Caco-2 (cell line): ENCODE data around the gene MPL. TPM values are rescaled to one million over a fixed set of nuclear protein-coding genes. Genes with fewer than 3 reads are reported as not detected.
A peak's percentile ranks its signal among the peaks of the same experiment; 100 is the strongest.

ENCODE experiments used
- BruUV-seq: library from RNA; stranded (reverse); fragments of 400-500 nt; replicated peaks from 2 replicates; lab custom pipeline; 2021; lab: Mats Ljungman, UMichigan
- CTCF ChIA-PET: fragments of 300-600 bp; sonication (Branson Sonifier 250); formaldehyde crosslinking; loops from one replicate; lab custom pipeline; 2022; ENCODE audit warnings: antibody characterized with exemption; lab: Charles Lee
- POLR2A ChIA-PET: fragments of 300-600 bp; sonication (Branson Sonifier 250); formaldehyde crosslinking; loops from one replicate; lab custom pipeline; 2022; ENCODE audit warnings: antibody characterized with exemption; lab: Charles Lee
- DNase-seq, 2 experiments: peaks; one replicate each; pipeline versions ENCODE4 v3.0.0 to v3.0.0-alpha.2; 2020 to 2022
- H3K27me3 ChIP-seq: replicated peaks from 2 replicates; pipeline ENCODE4 v1.6.0; 2011; ENCODE audit warnings: low read length; ENCODE audit not compliant: control insufficient read depth, insufficient read depth
- H3K36me3 ChIP-seq: 2 replicates; pipeline ENCODE4 v1.5.1; 2011; ENCODE audit warnings: low read length; ENCODE audit not compliant: control insufficient read depth, insufficient read depth
- H3K4me1 ChIP-seq: fragments of 250-450 bp; sonication (Bioruptor Pico); 2 replicates; pipeline ENCODE4 v1.5.1; 2020; ENCODE audit warnings: mild to moderate bottlenecking
- H3K4me3 ChIP-seq: 2 replicates; pipeline ENCODE4 v1.5.1; 2011; ENCODE audit warnings: low read depth, mild to moderate bottlenecking, control low read depth, low read length
- H3K9me3 ChIP-seq: fragments of 250-450 bp; sonication (Bioruptor Pico); 2 replicates; pipeline ENCODE4 v1.5.1; 2020; ENCODE audit warnings: mild to moderate bottlenecking, moderate library complexity
- H3K27ac Mint-ChIP-seq: one replicate; pipeline ENCODE4 v1.8.0; 2022; ENCODE audit warnings: mixed read lengths; ENCODE audit not compliant: unreplicated experiment
- H3K27me3 Mint-ChIP-seq: one replicate; pipeline ENCODE4 v1.8.0; 2022; ENCODE audit warnings: mixed read lengths; ENCODE audit not compliant: insufficient read depth, unreplicated experiment
- H3K36me3 Mint-ChIP-seq: one replicate; pipeline ENCODE4 v1.8.0; 2022; ENCODE audit warnings: mild to moderate bottlenecking, mixed read lengths; ENCODE audit not compliant: insufficient read depth, unreplicated experiment
- H3K4me1 Mint-ChIP-seq: one replicate; pipeline ENCODE4 v1.8.0; 2022; ENCODE audit warnings: low read depth, mixed read lengths; ENCODE audit not compliant: unreplicated experiment
- H3K4me3 Mint-ChIP-seq: one replicate; pipeline ENCODE4 v1.8.0; 2022; ENCODE audit warnings: mild to moderate bottlenecking, moderate library complexity, mixed read lengths; ENCODE audit not compliant: unreplicated experiment
- H3K9me3 Mint-ChIP-seq: one replicate; pipeline ENCODE4 v1.8.0; 2022; ENCODE audit warnings: mixed read lengths; ENCODE audit not compliant: unreplicated experiment
- intact Hi-C: fragments of 100-400 bp; cut with micrococcal nuclease; formaldehyde crosslinking; loops from one replicate; pipeline ENCODE4 v1.10.0; 2022; ENCODE audit not compliant: unreplicated experiment
- total RNA-seq: library from RNA; stranded (reverse); gene quantifications from 2 replicates; pipeline ENCODE4 v1.2.3, GENCODE V29; 2022
- TF ChIP-seq, protein P1 (sequence below), 2 experiments: fragments of 200-600 bp in 1 of 2; IDR thresholded peaks; 1 replicate in 1 of 2; 2 replicates in 1 of 2; pipeline versions ENCODE4 v1.5.1 to v1.8.0; 2011 to 2022; ENCODE audit warnings: antibody characterized with exemption in 1 of 2, control low read depth in 1 of 2, inconsistent platforms in 1 of 2, low read depth in 1 of 2, low read length in 1 of 2, mild to moderate bottlenecking in 1 of 2, moderate library complexity in 1 of 2; ENCODE audit not compliant: insufficient read depth in 1 of 2, severe bottlenecking in 1 of 2, unreplicated experiment in 1 of 2

MPL gene
- total RNA-seq, 1 experiment from 2014 or later = not detected

DNA sequence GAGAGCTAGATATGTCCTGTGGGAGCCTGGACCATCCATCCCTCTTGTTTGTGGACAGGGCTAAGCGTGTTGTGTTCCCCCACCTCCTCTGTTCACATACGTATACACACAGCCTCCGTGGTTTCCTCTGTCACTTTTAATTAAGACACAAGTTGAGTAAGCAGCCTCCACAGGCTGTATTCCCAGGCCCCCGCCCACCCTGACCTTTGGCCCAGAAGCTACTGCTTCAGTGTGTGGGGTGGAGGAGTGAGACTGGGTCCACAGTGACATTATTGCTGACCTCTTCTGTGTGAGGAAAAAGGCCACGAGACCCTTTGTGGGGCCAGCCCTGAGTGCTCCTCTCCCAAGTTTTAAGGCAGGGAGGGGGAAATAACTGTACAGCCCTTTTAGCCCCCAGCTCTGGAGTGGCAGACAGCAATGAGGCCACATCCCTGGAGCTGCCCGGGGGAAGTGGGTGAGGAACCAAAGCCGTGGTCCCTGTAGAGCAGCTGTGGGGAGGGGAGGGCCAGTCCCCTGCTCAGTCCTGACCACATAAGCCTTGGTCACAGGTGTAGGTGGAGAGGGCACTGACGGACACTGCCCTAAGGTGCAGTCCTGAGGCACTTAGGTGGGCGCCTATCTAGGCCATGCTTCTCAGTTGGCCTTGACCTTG is 25.8 kb downstream of the MPL start:
- intact Hi-C loops = no loop called here
- TF ChIP-seq, protein P1, sequence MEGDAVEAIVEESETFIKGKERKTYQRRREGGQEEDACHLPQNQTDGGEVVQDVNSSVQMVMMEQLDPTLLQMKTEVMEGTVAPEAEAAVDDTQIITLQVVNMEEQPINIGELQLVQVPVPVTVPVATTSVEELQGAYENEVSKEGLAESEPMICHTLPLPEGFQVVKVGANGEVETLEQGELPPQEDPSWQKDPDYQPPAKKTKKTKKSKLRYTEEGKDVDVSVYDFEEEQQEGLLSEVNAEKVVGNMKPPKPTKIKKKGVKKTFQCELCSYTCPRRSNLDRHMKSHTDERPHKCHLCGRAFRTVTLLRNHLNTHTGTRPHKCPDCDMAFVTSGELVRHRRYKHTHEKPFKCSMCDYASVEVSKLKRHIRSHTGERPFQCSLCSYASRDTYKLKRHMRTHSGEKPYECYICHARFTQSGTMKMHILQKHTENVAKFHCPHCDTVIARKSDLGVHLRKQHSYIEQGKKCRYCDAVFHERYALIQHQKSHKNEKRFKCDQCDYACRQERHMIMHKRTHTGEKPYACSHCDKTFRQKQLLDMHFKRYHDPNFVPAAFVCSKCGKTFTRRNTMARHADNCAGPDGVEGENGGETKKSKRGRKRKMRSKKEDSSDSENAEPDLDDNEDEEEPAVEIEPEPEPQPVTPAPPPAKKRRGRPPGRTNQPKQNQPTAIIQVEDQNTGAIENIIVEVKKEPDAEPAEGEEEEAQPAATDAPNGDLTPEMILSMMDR (IDR thresholded peaks at IDR 0.05; ENCODE audit: insufficient read depth in 1 of 2, low read depth in 1 of 2, low read length in 1 of 2, severe bottlenecking in 1 of 2, unreplicated experiment in 1 of 2) = no peak
- Histone ChIP-seq H3K9me3 (no peaks in the 10 kb centered on the region), H3K4me1 (peaks cover 45% of the 10 kb centered on the region), H3K27me3 (no peaks in the 10 kb centered on the region), H3K36me3 (peaks cover 7% of the 10 kb centered on the region), H3K4me3 (no peak overlapping the region)
- POLR2A ChIA-PET = interaction anchor here (0.6 to 0.7 kb wide), 2 partner anchors 26 to 211 kb away, joined by 3 to 5 read pairs; partner anchors contain the start of genes MED8 and SZT2
- H3K4me1 Mint-ChIP-seq = peaks cover 48% of the 10 kb centered on the region
- H3K36me3 Mint-ChIP-seq = peaks cover 76% of the 10 kb centered on the region
- BruUV-seq = no TSS peak
- peak overlapping the region; percentile 46 for H3K27ac Mint-ChIP-seq
- H3K4me3 Mint-ChIP-seq = no peak overlapping the region
- no peaks in the 10 kb centered on the region for H3K27me3 Mint-ChIP-seq
- no peaks in the 10 kb centered on the region for H3K9me3 Mint-ChIP-seq
- peak in 1 of 2 experiments; percentile 60 for DNase-seq
- CTCF ChIA-PET = no interaction called here

DNA sequence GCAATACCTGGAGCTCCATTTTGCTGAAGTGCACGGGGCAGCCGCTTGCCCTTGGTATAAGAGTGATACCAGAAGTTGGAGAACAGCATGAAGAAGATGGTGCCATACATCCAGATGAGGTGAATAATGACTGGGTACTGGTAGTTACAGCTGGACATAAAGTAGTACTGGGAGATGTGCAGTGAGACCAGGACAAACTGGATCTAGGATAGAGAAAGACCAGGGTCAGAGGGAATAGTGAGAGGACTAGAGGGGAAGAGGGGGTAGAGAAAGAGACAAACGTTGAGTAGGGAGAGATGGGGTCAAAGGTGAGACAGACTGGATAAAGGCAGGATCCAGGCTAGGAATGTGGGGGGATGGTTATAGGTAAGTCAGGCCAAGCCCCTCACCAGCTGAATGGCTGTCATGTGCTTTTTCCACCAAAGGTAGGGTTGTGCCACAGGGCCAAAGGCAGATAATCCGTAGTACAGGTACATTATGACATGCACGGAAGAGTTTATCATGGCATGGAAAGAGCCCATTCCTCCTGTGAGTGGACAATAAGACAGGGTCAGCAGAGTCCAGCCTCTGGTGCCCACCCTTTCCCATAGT is 26.4 kb downstream of the MPL start:
- TF ChIP-seq, protein P1 (IDR thresholded peaks at IDR 0.05; ENCODE audit: insufficient read depth in 1 of 2, low read depth in 1 of 2, low read length in 1 of 2, severe bottlenecking in 1 of 2, unreplicated experiment in 1 of 2) = no peak
- H3K9me3 ChIP-seq = no peaks in the 10 kb centered on the region
- Mint-ChIP-seq H3K36me3 (peaks cover 70% of the 10 kb centered on the region), H3K27me3 (no peaks in the 10 kb centered on the region), H3K4me1 (peaks cover 48% of the 10 kb centered on the region), H3K9me3 (no peaks in the 10 kb centered on the region), H3K4me3 (no peak overlapping the region), H3K27ac (no peak overlapping the region)
- H3K36me3 ChIP-seq = peaks cover 7% of the 10 kb centered on the region
- BruUV-seq = TSS peak; percentile 21
- intact Hi-C loops = no loop called here
- no peak overlapping the region for H3K4me3 ChIP-seq
- H3K4me1 ChIP-seq = peaks cover 45% of the 10 kb centered on the region
- no peaks in the 10 kb centered on the region for H3K27me3 ChIP-seq
- POLR2A ChIA-PET = interaction anchor here (0.6 to 0.7 kb wide), 2 partner anchors 25 to 212 kb away, joined by 3 to 5 read pairs; partner anchors contain the start of genes MED8 and SZT2
- CTCF ChIA-PET = no interaction called here
- no peak for DNase-seq

DNA sequence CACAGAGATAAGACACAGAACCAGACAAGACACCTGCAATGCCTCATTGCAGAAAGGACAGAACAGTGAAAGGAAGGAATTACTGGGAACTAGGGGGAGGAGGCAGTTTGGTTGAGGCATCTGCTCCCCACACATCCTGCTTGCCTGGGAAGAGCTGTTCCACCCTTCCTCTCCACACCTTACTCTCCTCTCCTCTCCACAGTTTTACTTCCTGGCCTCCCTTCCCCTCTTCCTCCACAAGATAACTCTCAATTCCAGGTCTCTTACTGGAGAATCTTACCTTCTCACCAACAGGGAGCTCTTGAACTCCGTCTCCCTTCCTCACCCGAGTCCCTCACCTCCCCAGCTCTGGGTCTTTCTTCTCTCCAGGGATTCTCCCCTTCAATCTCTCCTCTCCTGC is 28.1 kb downstream of the MPL start:
- TF ChIP-seq, protein P1 (IDR thresholded peaks at IDR 0.05; ENCODE audit: insufficient read depth in 1 of 2, low read depth in 1 of 2, low read length in 1 of 2, severe bottlenecking in 1 of 2, unreplicated experiment in 1 of 2) = no peak
- no peaks in the 10 kb centered on the region for H3K9me3 Mint-ChIP-seq
- peak overlapping the region; percentile 91 for H3K27ac Mint-ChIP-seq
- intact Hi-C loops = loop anchor here (1.0 kb wide), 1 partner anchor 7 kb away; the partner anchor contains the start of gene CDC20
- peaks cover 36% of the 10 kb centered on the region for H3K4me1 ChIP-seq
- H3K27me3 Mint-ChIP-seq = no peaks in the 10 kb centered on the region
- ChIA-PET POLR2A (interaction anchor here (0.6 kb wide), 2 partner anchors 8 to 134 kb away, joined by 3 to 4 read pairs; no protein-coding TSS in a partner anchor), CTCF (no interaction called here)
- H3K4me3 Mint-ChIP-seq = peak overlapping the region; percentile 79
- DNase-seq = no peak
- H3K4me1 Mint-ChIP-seq = peaks cover 38% of the 10 kb centered on the region
- no peaks in the 10 kb centered on the region for H3K27me3 ChIP-seq
- H3K36me3 ChIP-seq = peaks cover 4% of the 10 kb centered on the region
- no TSS peak for BruUV-seq
- H3K9me3 ChIP-seq = no peaks in the 10 kb centered on the region
- H3K4me3 ChIP-seq = peak overlapping the region; percentile 8
- H3K36me3 Mint-ChIP-seq = peaks cover 53% of the 10 kb centered on the region
